RPMI8226 (cell line): ENCODE data around the gene IL11.
"Not testable (repeated sequence)": the region's sequence is repeated elsewhere in the genome, so short reads cannot be mapped to it uniquely, and the experiment has no call there.

Source experiments
- DNase-seq: peaks from one replicate; pipeline ENCODE4 v3.0.0-alpha.2; 2015

IL11 gene

GRCh38 chr19:55370305-55370988 is at the start of gene IL11:
Gene IL11, minus strand, starts transcription at chr19:55370463. Its CDS starts 153 bp downstream, at chr19:55370310.
- DNase-seq = no peak

GRCh38 chr19:55419624-55420236 is 49.5 kb upstream of the IL11 start:
- DNase-seq = no peak

GRCh38 chr19:55419103-55419502 is 48.8 kb upstream of the IL11 start:
- DNase-seq = peak; percentile 51

- DNase-seq = peak; percentile 65
Measured at GRCh38 chr19:55418185-55418584, 47.9 kb upstream of the IL11 start.

GRCh38 chr19:55410168-55410567 is 39.9 kb upstream of the IL11 start:
- no peak for DNase-seq

- DNase-seq = not testable (repeated sequence)
Measured at GRCh38 chr19:55409179-55409578, 38.9 kb upstream of the IL11 start.

- DNase-seq = no peak
Measured at GRCh38 chr19:55408533-55408872, 38.2 kb upstream of the IL11 start.

GRCh38 chr19:55407800-55408532 is 37.7 kb upstream of the IL11 start:
- DNase-seq = peak; percentile 98

GRCh38 chr19:55407550-55407799 is 37.2 kb upstream of the IL11 start, which contains the start of gene UBE2S:
Gene UBE2S, minus strand, starts transcription at chr19:55407788. Its CDS starts 199 bp downstream, at chr19:55407589.
- not testable (repeated sequence) for DNase-seq

GRCh38 chr19:55406826-55407549 is 36.7 kb upstream of the IL11 start:
- peak; percentile 38 for DNase-seq

- no peak for DNase-seq
Measured at GRCh38 chr19:55406091-55406825, 36.0 kb upstream of the IL11 start.

GRCh38 chr19:55405638-55406037 is 35.4 kb upstream of the IL11 start:
- no peak for DNase-seq

GRCh38 chr19:55402509-55402908 is 32.2 kb upstream of the IL11 start:
- no peak for DNase-seq

GRCh38 chr19:55401390-55401789 is 31.1 kb upstream of the IL11 start:
- DNase-seq = not testable (repeated sequence)

GRCh38 chr19:55400281-55401087 is 30.2 kb upstream of the IL11 start:
- no peak for DNase-seq

GRCh38 chr19:55398200-55398925 is 28.1 kb upstream of the IL11 start:
- no peak for DNase-seq

GRCh38 chr19:55392820-55393761 is 22.8 kb upstream of the IL11 start:
- no peak for DNase-seq

- DNase-seq = no peak
Measured at GRCh38 chr19:55391702-55392615, 21.7 kb upstream of the IL11 start.

- DNase-seq = peak; percentile 34
Measured at GRCh38 chr19:55391191-55391670, 21.0 kb upstream of the IL11 start.
